GM18907 (cell line): ENCODE measurements around the gene DNAJC25.
"Not testable (repeated sequence)": the region's sequence is repeated elsewhere in the genome, so short reads cannot be mapped to it uniquely, and the experiment has no call there.

Source experiments
- ATAC-seq: cut with Tn5 transposase; IDR thresholded peaks from one replicate; pipeline ENCODE4 v1.9.1; 2021; ENCODE audit warnings: mild to moderate bottlenecking, moderate library complexity; ENCODE audit not compliant: unreplicated experiment

DNAJC25 gene

GRCh38 chr9:111663301-111663823 lies 32.2 kb downstream of the DNAJC25 start:
- no peak for ATAC-seq

- ATAC-seq: no peak
Measured at GRCh38 chr9:111668026-111668573, 37.0 kb downstream of the DNAJC25 start.

- not testable (repeated sequence) for ATAC-seq
Measured at GRCh38 chr9:111668601-111669000, 37.5 kb downstream of the DNAJC25 start.

GRCh38 chr9:111674319-111674718 lies 43.2 kb downstream of the DNAJC25 start:
- no peak for ATAC-seq

GRCh38 chr9:111676116-111676515 lies 45.0 kb downstream of the DNAJC25 start:
- no peak for ATAC-seq

- no peak for ATAC-seq
Measured at GRCh38 chr9:111678293-111678692, 47.2 kb downstream of the DNAJC25 start.

- ATAC-seq: no peak
Measured at GRCh38 chr9:111679199-111679598, 48.1 kb downstream of the DNAJC25 start.

GRCh38 chr9:111683392-111683791 lies 52.3 kb downstream of the DNAJC25 start:
- no peak for ATAC-seq

GRCh38 chr9:111691672-111692329 lies 60.7 kb downstream of the DNAJC25 start:
- ATAC-seq: no peak

- no peak for ATAC-seq
Measured at GRCh38 chr9:111696796-111697195, 65.7 kb downstream of the DNAJC25 start.

GRCh38 chr9:111700776-111701175 lies 69.6 kb downstream of the DNAJC25 start:
- ATAC-seq: no peak
